A549 (cell line): ENCODE data around the gene VPS41. TPM values are rescaled to one million over a fixed set of nuclear protein-coding genes. Genes with fewer than 3 reads are reported as not detected.

ENCODE experiments used
- ATAC-seq, 2 experiments: fragments of 200-7000 bp in 1 of 2; fragments of >200 bp in 1 of 2; cut with Nextera tagmentation in 1 of 2; cut with Tn5 transposase in 1 of 2; 3 replicates each; pipeline versions ENCODE4 v1.8.0 to v1.9.1; 2018 to 2020; ENCODE audit warnings: mild to moderate bottlenecking in 1 of 2, moderate library complexity in 1 of 2
- CTCF ChIA-PET: fragments of 300-600 bp; sonication (Branson Sonifier 250); formaldehyde crosslinking; extraction: SDS; loops from one replicate; lab custom pipeline; 2021; ENCODE audit warnings: antibody characterized with exemption, inconsistent platforms; lab: Yijun Ruan, JAX
- POLR2A ChIA-PET: fragments of 350-600 bp; formaldehyde crosslinking; extraction: SDS; loops from one replicate; lab custom pipeline; 2021; ENCODE audit warnings: antibody characterized with exemption, inconsistent platforms; lab: Yijun Ruan, JAX
- DNase-seq, 2 experiments: peaks; one replicate each; pipeline versions ENCODE4 v3.0.0 to v3.0.0-alpha.2; 2011 to 2016; ENCODE audit warnings: low read depth in 1 of 2, low spot score in 1 of 2
- FAIRE-seq: peaks from 2 replicates; lab custom pipeline; 2011; peaks lifted over from hg19 to GRCh38; lab: Jason Lieb, UNC
- H3K27ac ChIP-seq, 2 experiments: fragments of >200 bp; sonication (Bioruptor Twin); formaldehyde crosslinking; 3 replicates each; pipeline ENCODE4 v1.5.1; 2016 to 2017
- H3K4me1 ChIP-seq: fragments of >200 bp; sonication (Bioruptor Twin); formaldehyde crosslinking; 3 replicates; pipeline ENCODE4 v1.6.1; 2016
- H3K4me2 ChIP-seq: fragments of >200 bp; sonication (Bioruptor Twin); formaldehyde crosslinking; 3 replicates; pipeline ENCODE4 v1.6.1; 2016
- H3K4me3 ChIP-seq: fragments of >200 bp; sonication (Bioruptor Twin); formaldehyde crosslinking; 3 replicates; pipeline ENCODE4 v1.5.1; 2016
- H3K9me3 ChIP-seq: fragments of >200 bp; sonication (Bioruptor Twin); formaldehyde crosslinking; 3 replicates; pipeline ENCODE4 v1.6.1; 2016
- BHLHE40 ChIP-seq: IDR thresholded peaks from 2 replicates; pipeline ENCODE4 v1.6.1; 2012; ENCODE audit warnings: low read depth, low read length, inconsistent platforms
- CBX8 ChIP-seq: fragments of 200-600 bp; sonication (generic); IDR thresholded peaks from 2 replicates; pipeline ENCODE4 v1.6.1; 2016
- CEBPB ChIP-seq, 2 experiments: fragments of >200 bp in 1 of 2; sonication (Bioruptor Twin) in 1 of 2; formaldehyde crosslinking in 1 of 2; IDR thresholded peaks; 2 replicates each; pipeline ENCODE4 v1.6.1; 2012 to 2016
- CTCF ChIP-seq: fragments of >200 bp; sonication (Bioruptor Twin); formaldehyde crosslinking; IDR thresholded peaks from 3 replicates; pipeline ENCODE4 v1.5.1; 2016
- ESRRA ChIP-seq: fragments of 150-350 bp; IDR thresholded peaks from 2 replicates; pipeline ENCODE4 v1.6.1; 2014; ENCODE audit warnings: mild to moderate bottlenecking, low read length, borderline replicate concordance
- FOSL2 ChIP-seq, 2 experiments: fragments of 450-650 bp in 1 of 2; fragments of >200 bp in 1 of 2; sonication (Bioruptor Twin) in 1 of 2; formaldehyde crosslinking; IDR thresholded peaks; 2 replicates each; pipeline versions ENCODE4 v1.5.0 to v1.6.1; 2016 to 2020; ENCODE audit warnings: mild to moderate bottlenecking in 1 of 2, moderate library complexity in 1 of 2
- FOXS1 ChIP-seq: fragments of 250-450 bp; sonication (Bioruptor Pico); IDR thresholded peaks from 2 replicates; pipeline ENCODE4 v1.5.0; 2020; ENCODE audit warnings: mild to moderate bottlenecking, moderate library complexity
- HMGXB4 ChIP-seq: fragments of 250-450 bp; sonication (Bioruptor Pico); IDR thresholded peaks from 2 replicates; pipeline ENCODE4 v1.5.0; 2021; ENCODE audit warnings: mild to moderate bottlenecking, moderate library complexity, borderline replicate concordance
- JUNB ChIP-seq: fragments of >200 bp; sonication (Bioruptor Twin); formaldehyde crosslinking; IDR thresholded peaks from 2 replicates; pipeline ENCODE4 v1.6.1; 2016
- KDM1A ChIP-seq: fragments of 200-600 bp; sonication (generic); IDR thresholded peaks from 2 replicates; pipeline ENCODE4 v1.6.1; 2016; ENCODE audit warnings: low read depth, mild to moderate bottlenecking
- KDM5A ChIP-seq: fragments of 200-600 bp; sonication (generic); IDR thresholded peaks from 2 replicates; pipeline ENCODE4 v1.6.1; 2016; ENCODE audit warnings: antibody characterized with exemption, mild to moderate bottlenecking
- MAFK ChIP-seq: fragments of 450-650 bp; IDR thresholded peaks from 2 replicates; pipeline ENCODE4 v1.6.1; 2014; ENCODE audit not compliant: partially characterized antibody
- MYC ChIP-seq: IDR thresholded peaks from 2 replicates; pipeline ENCODE4 v1.6.1; 2012; ENCODE audit warnings: mild to moderate bottlenecking, inconsistent platforms, low read length, improper control_type of control experiment, borderline replicate concordance
- NPAS2 ChIP-seq: fragments of 250-450 bp; sonication (Bioruptor Pico); IDR thresholded peaks from 2 replicates; pipeline ENCODE4 v1.8.0; 2022; ENCODE audit warnings: mild to moderate bottlenecking, moderate library complexity, borderline replicate concordance
- PHF8 ChIP-seq: fragments of 200-600 bp; sonication (generic); IDR thresholded peaks from 2 replicates; pipeline ENCODE4 v1.6.1; 2016; ENCODE audit warnings: low read depth, mild to moderate bottlenecking, antibody characterized with exemption, moderate library complexity, borderline replicate concordance
- RARB ChIP-seq: fragments of 250-450 bp; sonication (Bioruptor Pico); IDR thresholded peaks from 2 replicates; pipeline ENCODE4 v1.8.0; 2021; ENCODE audit warnings: mild to moderate bottlenecking, moderate library complexity
- RCOR1 ChIP-seq: fragments of 150-350 bp; IDR thresholded peaks from 2 replicates; pipeline ENCODE4 v1.6.1; 2014; ENCODE audit warnings: antibody characterized with exemption, low read length, low read depth
- RFX5 ChIP-seq: fragments of 450-650 bp; IDR thresholded peaks from 2 replicates; pipeline ENCODE4 v1.7.1; 2014; ENCODE audit warnings: antibody characterized with exemption, mild to moderate bottlenecking, moderate library complexity
- TP53 ChIP-seq: fragments of 250-450 bp; sonication (Bioruptor Pico); IDR thresholded peaks from 2 replicates; pipeline ENCODE4 v1.5.0; 2021; ENCODE audit warnings: mild to moderate bottlenecking, moderate library complexity
- USF2 ChIP-seq: fragments of 450-650 bp; IDR thresholded peaks from 2 replicates; pipeline ENCODE4 v1.6.1; 2014; ENCODE audit warnings: antibody characterized with exemption
- ZC3H11A ChIP-seq: fragments of 450-650 bp; IDR thresholded peaks from 2 replicates; pipeline ENCODE4 v1.6.1; 2014; ENCODE audit warnings: antibody characterized with exemption, mild to moderate bottlenecking
- ZFP36 ChIP-seq: fragments of 450-650 bp; IDR thresholded peaks from 2 replicates; pipeline ENCODE4 v1.6.1; 2014; ENCODE audit warnings: borderline replicate concordance; ENCODE audit not compliant: partially characterized antibody
- ZSCAN20 ChIP-seq: fragments of 250-450 bp; sonication (Bioruptor Pico); IDR thresholded peaks from 2 replicates; pipeline ENCODE4 v1.8.0; 2022; ENCODE audit warnings: mild to moderate bottlenecking, moderate library complexity
- WGBS: methylation state at CpG from one replicate; pipeline ENCODE4 v1.1.6; 2017; ENCODE audit errors: missing lambda C conversion rate; 5-methylcytosine and 5-hydroxymethylcytosine counted together
- polyA plus RNA-seq, 4 experiments: library from polyadenylated mRNA; depleted of rRNA in 3 of 4; stranded (reverse); fragments of >200 nt; fragmentation: RNase III in 1 of 4; extraction: RNeasy Plus Mini Kit Qiagen cat#74134 plus additional on column Dnase treatment in 1 of 4; gene quantifications; 2 replicates in 3 of 4; 3 replicates in 1 of 4; pipeline ENCODE4 v1.2.3, GENCODE V29; 2011 to 2017

Gene VPS41
- polyA plus RNA-seq, 2 of the 4 experiments (the other 2 are of a cell fraction): 24.6 to 59.9 TPM

GRCh38 chr7:38757931-38758330 is 151.1 kb downstream of the VPS41 start:
- 98% methylated on average over 3 of the region's 3 CpGs for WGBS
- TF ChIP-seq MYC: no peak
- no peak for TF ChIP-seq ZSCAN20 (CRISPR knock-in tag)
- TF ChIP-seq ESRRA: no peak
- no peak for TF ChIP-seq KDM5A
- TF ChIP-seq CEBPB (IDR thresholded peaks at IDR 0.05): no peak
- no peak for TF ChIP-seq MAFK
- no peak for TF ChIP-seq PHF8
- no peak for TF ChIP-seq CBX8
- no peak for TF ChIP-seq HMGXB4
- TF ChIP-seq BHLHE40: no peak
- no peak for TF ChIP-seq ZC3H11A
- TF ChIP-seq KDM1A: no peak
- TF ChIP-seq FOSL2 (IDR thresholded peaks at IDR 0.05): no peak
- no peak for TF ChIP-seq FOSL2 (CRISPR knock-in tag; IDR thresholded peaks at IDR 0.05)
- ChIA-PET CTCF (no interaction called here), POLR2A (no interaction called here)
- Histone ChIP-seq H3K27ac (no peak overlapping the region), H3K4me1 (no peaks in the 10 kb centered on the region), H3K9me3 (no peaks in the 10 kb centered on the region), H3K4me2 (no peak overlapping the region), H3K4me3 (no peak overlapping the region)
- DNase-seq (no peak), ATAC-seq (no peak), FAIRE-seq (no peak)

GRCh38 chr7:38756521-38756920 is 152.5 kb downstream of the VPS41 start:
- no peak overlapping the region for H3K27ac ChIP-seq
- TF ChIP-seq ZC3H11A: no peak
- TF ChIP-seq FOXS1 (CRISPR knock-in tag): no peak
- no peak for TF ChIP-seq PHF8
- no peak for TF ChIP-seq NPAS2 (CRISPR knock-in tag)
- no peak for TF ChIP-seq RARB (CRISPR knock-in tag)
- TF ChIP-seq CTCF: no peak
- no peak for TF ChIP-seq CBX8
- TF ChIP-seq TP53 (CRISPR knock-in tag): no peak
- TF ChIP-seq KDM5A: no peak
- TF ChIP-seq, all 56 proteins: peak for 0
- FAIRE-seq (no peak), DNase-seq (no peak), ATAC-seq (no peak)
- ChIA-PET POLR2A (no interaction called here), CTCF (no interaction called here)
- Histone ChIP-seq H3K4me1 (no peaks in the 10 kb centered on the region), H3K4me2 (no peak overlapping the region), H3K9me3 (no peaks in the 10 kb centered on the region), H3K4me3 (no peak overlapping the region)
- WGBS: 78% methylated on average over 5 of the region's 5 CpGs

- 85% methylated on average over 4 of the region's 4 CpGs for WGBS
- H3K27ac ChIP-seq: no peak overlapping the region
- DNase-seq (no peak), ATAC-seq (no peak), FAIRE-seq (no peak)
- H3K4me3 ChIP-seq: no peak overlapping the region
- ChIA-PET CTCF (no interaction called here), POLR2A (no interaction called here)
- H3K4me2 ChIP-seq: no peak overlapping the region
- H3K9me3 ChIP-seq: no peaks in the 10 kb centered on the region
- H3K4me1 ChIP-seq: no peaks in the 10 kb centered on the region
- TF ChIP-seq KDM1A (no peak), RFX5 (no peak), CTCF (no peak), JUNB (no peak), NPAS2 (CRISPR knock-in tag) (no peak), RCOR1 (no peak), KDM5A (no peak), ZFP36 (no peak), USF2 (no peak)
Observed at GRCh38 chr7:38753347-38753746, 155.6 kb downstream of the VPS41 start.
